ENCODE results near the gene AHSG.

- TF ChIP-seq CTCF (IDR thresholded peaks at IDR 0.05) = no peak
- no peak for TF ChIP-seq POLR2A (IDR thresholded peaks at IDR 0.05)
These were observed 5.6 kb downstream of the AHSG start for GRCh38 chr3:186618318-186618938.
